K562 (cell line): ENCODE results near the gene UBE2D3. TPM values are rescaled to one million over a fixed set of nuclear protein-coding genes. Genes with fewer than 3 reads are reported as not detected.
A peak's percentile ranks its signal among the peaks of the same experiment; 100 is the strongest.

Source experiments
- CBFB ChIP-seq: sonication (generic); formaldehyde crosslinking; IDR thresholded peaks from 2 replicates; pipeline ENCODE4 v1.4.0; 2020; ENCODE audit warnings: mild to moderate bottlenecking, missing genetic modification reagents
- E2F3 ChIP-seq: fragments of 250-450 bp; sonication (Bioruptor Pico); IDR thresholded peaks from 2 replicates; pipeline ENCODE4 v1.4.0; 2020; ENCODE audit warnings: mild to moderate bottlenecking
- E2F4 ChIP-seq: sonication (generic); formaldehyde crosslinking; IDR thresholded peaks from 2 replicates; pipeline ENCODE4 v1.8.0; 2022; ENCODE audit warnings: mild to moderate bottlenecking, low read depth, missing genetic modification reagents
- ETV6 ChIP-seq, 3 experiments: fragments of 150-350 bp in 1 of 3; sonication (generic) in 1 of 3; formaldehyde crosslinking in 1 of 3; IDR thresholded peaks; 2 replicates each; pipeline versions ENCODE4 v1.6.1 to v1.8.0; 2014 to 2022; ENCODE audit warnings: borderline replicate concordance in 2 of 3, low read depth in 2 of 3, antibody characterized with exemption in 1 of 3, low read length in 1 of 3, mild to moderate bottlenecking in 1 of 3, missing genetic modification reagents in 1 of 3
- GATAD2B ChIP-seq: fragments of 450-650 bp; IDR thresholded peaks from 2 replicates; pipeline ENCODE4 v1.6.1; 2017; ENCODE audit warnings: mild to moderate bottlenecking, borderline replicate concordance
- HIVEP1 ChIP-seq: fragments of 250-450 bp; sonication (Bioruptor Pico); IDR thresholded peaks from 2 replicates; pipeline ENCODE4 v1.4.0; 2020; ENCODE audit warnings: mild to moderate bottlenecking
- IRF2 ChIP-seq: sonication (generic); formaldehyde crosslinking; IDR thresholded peaks from 2 replicates; pipeline ENCODE4 v1.8.1; 2022; ENCODE audit warnings: mild to moderate bottlenecking, missing genetic modification reagents
- JUN ChIP-seq, 2 experiments: sonication (generic) in 1 of 2; formaldehyde crosslinking in 1 of 2; IDR thresholded peaks; 2 replicates each; pipeline versions ENCODE4 v1.6.1 to v1.8.0; 2012 to 2022; ENCODE audit warnings: borderline replicate concordance in 2 of 2, mild to moderate bottlenecking in 2 of 2, improper control_type of control experiment in 1 of 2, low read depth in 1 of 2, low read length in 1 of 2, missing genetic modification reagents in 1 of 2
- MEIS2 ChIP-seq: fragments of 450-650 bp; IDR thresholded peaks from 2 replicates; pipeline ENCODE4 v1.6.1; 2014; ENCODE audit warnings: mild to moderate bottlenecking; ENCODE audit not compliant: partially characterized antibody
- NFIX ChIP-seq: fragments of 250-450 bp; sonication (Bioruptor Pico); IDR thresholded peaks from 2 replicates; pipeline ENCODE4 v1.4.0; 2020; ENCODE audit warnings: low read depth, mild to moderate bottlenecking, moderate library complexity
- NR2F6 ChIP-seq: fragments of 450-650 bp; formaldehyde crosslinking; IDR thresholded peaks from 2 replicates; pipeline ENCODE4 v1.4.0; 2020; ENCODE audit warnings: mild to moderate bottlenecking
- NR3C1 ChIP-seq: sonication (generic); formaldehyde crosslinking; IDR thresholded peaks from 2 replicates; pipeline ENCODE4 v1.8.1; 2022; ENCODE audit warnings: missing genetic modification reagents
- PATZ1 ChIP-seq: fragments of 250-450 bp; sonication (Bioruptor Pico); IDR thresholded peaks from 2 replicates; pipeline ENCODE4 v1.5.0; 2020; ENCODE audit warnings: mild to moderate bottlenecking, borderline replicate concordance
- PURB ChIP-seq: sonication (generic); formaldehyde crosslinking; IDR thresholded peaks from 2 replicates; pipeline ENCODE4 v1.9.0; 2021; ENCODE audit warnings: low read depth, mild to moderate bottlenecking, missing genetic modification reagents
- SPI1 ChIP-seq: IDR thresholded peaks from 2 replicates; pipeline ENCODE4 v1.6.1; 2011; ENCODE audit warnings: low read depth, low read length, control low read depth, borderline replicate concordance
- TEAD2 ChIP-seq: fragments of 450-650 bp; IDR thresholded peaks from 2 replicates; pipeline ENCODE4 v1.6.1; 2016; ENCODE audit warnings: missing genetic modification characterization, control low read depth, missing compliant biosample characterization
- U2AF1 ChIP-seq: fragments of 200-400 bp; formaldehyde crosslinking; optimal IDR thresholded peaks from 2 replicates; pipeline ENCODE3; 2017; ENCODE audit warnings: mild to moderate bottlenecking, low read depth, low read length, moderate library complexity
- ZFX ChIP-seq: sonication (generic); formaldehyde crosslinking; IDR thresholded peaks from 2 replicates; pipeline ENCODE4 v1.8.0; 2022; ENCODE audit warnings: mild to moderate bottlenecking, missing genetic modification reagents, moderate library complexity
- ZKSCAN1 ChIP-seq: fragments of 150-350 bp; IDR thresholded peaks from 2 replicates; pipeline ENCODE4 v1.6.1; 2016; ENCODE audit warnings: low read depth, low read length
- ZNF212 ChIP-seq: fragments of 450-650 bp; formaldehyde crosslinking; IDR thresholded peaks from 2 replicates; pipeline ENCODE4 v1.4.0; 2020; ENCODE audit warnings: mild to moderate bottlenecking
- ZNF436 ChIP-seq: fragments of 250-450, 450-650 bp; sonication (Bioruptor Pico); formaldehyde crosslinking; IDR thresholded peaks from 2 replicates; pipeline ENCODE4 v1.7.0; 2020; ENCODE audit warnings: mild to moderate bottlenecking
- ZNF707 ChIP-seq: fragments of 250-450 bp; sonication (Bioruptor Pico); conservative IDR thresholded peaks from 2 replicates; pipeline ENCODE4 v1.8.0; 2022; ENCODE audit warnings: inconsistent platforms, mild to moderate bottlenecking, moderate library complexity
- ZNF76 ChIP-seq: fragments of 250-450 bp; sonication (Bioruptor Pico); IDR thresholded peaks from 2 replicates; pipeline ENCODE4 v1.4.0; 2020; ENCODE audit warnings: mild to moderate bottlenecking, moderate library complexity, borderline replicate concordance
- polyA plus RNA-seq, 8 experiments: library from polyadenylated mRNA; depleted of rRNA in 4 of 8; stranded (reverse) in 5 of 8; unstranded in 3 of 8; fragments of >200 nt; fragmentation: Nextera tagmentation in 2 of 8; fragmentation: Illumina TruSeq in 1 of 8; extraction: Ambion mirVana in 2 of 8; extraction: Trizol in 1 of 8; gene quantifications; 2 replicates each; pipeline versions ENCODE4 v1.2.1 to v1.2.3, GENCODE V29; 2011 to 2014; ENCODE audit warnings: inconsistent platforms in 1 of 8, missing spikeins in 1 of 8
- total RNA-seq, 7 experiments: library from RNA; depleted of rRNA in 6 of 7; stranded (reverse); fragments of >200 nt in 6 of 7; fragmentation: Illumina TruSeq in 2 of 7; extraction: Trizol in 2 of 7; gene quantifications; 2 replicates each; pipeline versions ENCODE4 v1.2.1 to v1.2.3, GENCODE V29; 2011 to 2021; ENCODE audit warnings: low replicate concordance in 1 of 7
- TF ChIP-seq, protein P1 (sequence below): sonication (generic); formaldehyde crosslinking; IDR thresholded peaks from 2 replicates; pipeline ENCODE4 v1.9.0; 2022; ENCODE audit warnings: mild to moderate bottlenecking, missing genetic modification reagents

UBE2D3 gene
- total and polyA plus RNA-seq, 9 of the 15 experiments (the other 6 are each of a cell fraction or from before 2014, with no cell fraction given), result 191 to 618 (median 292) TPM

DNA sequence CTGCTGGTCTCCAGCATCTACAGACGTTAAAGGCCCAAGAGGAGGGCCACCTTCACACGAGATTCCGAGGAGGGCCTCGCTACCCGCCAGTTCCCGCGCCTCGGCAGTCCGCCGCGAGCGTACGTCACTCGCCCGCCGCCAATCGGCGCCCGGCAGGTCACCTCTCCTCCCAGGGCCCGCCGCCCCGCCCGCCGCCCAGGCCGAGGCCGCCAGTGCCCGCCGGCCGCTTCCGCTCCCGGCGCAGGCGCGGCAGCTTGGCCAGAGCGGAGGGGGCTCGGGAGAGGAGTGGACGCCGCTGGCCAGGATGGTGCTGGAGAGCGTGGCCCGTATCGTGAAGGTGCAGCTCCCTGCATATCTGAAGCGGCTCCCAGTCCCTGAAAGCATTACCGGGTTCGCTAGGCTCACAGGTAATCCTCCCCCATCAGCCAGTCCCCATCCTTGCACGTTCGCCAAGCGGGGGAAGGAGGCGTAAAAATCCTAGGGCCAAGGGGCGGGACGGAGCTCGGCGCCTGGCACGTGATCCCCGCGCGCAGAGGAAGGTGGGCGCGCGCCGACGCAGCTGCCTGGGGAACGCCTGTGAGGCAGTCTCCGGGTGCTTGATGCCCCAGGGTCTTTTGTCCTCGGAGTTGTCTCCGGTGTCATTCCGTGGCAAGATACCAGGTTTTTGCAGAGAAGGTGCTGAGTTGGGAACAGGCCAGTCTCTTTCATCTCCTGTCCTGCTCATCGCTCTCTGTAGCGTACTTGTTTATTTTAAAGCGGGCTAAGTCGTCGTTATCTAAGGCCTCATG, 41.6 kb upstream of the UBE2D3 start, which contains the start of gene CISD2 (continued):
- TF ChIP-seq ZNF436 (CRISPR knock-in tag), result no peak
- TF ChIP-seq, protein P1, sequence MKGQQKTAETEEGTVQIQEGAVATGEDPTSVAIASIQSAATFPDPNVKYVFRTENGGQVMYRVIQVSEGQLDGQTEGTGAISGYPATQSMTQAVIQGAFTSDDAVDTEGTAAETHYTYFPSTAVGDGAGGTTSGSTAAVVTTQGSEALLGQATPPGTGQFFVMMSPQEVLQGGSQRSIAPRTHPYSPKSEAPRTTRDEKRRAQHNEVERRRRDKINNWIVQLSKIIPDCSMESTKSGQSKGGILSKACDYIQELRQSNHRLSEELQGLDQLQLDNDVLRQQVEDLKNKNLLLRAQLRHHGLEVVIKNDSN (CRISPR knock-in tag), result peak; percentile 99
- TF ChIP-seq IRF2 (CRISPR knock-in tag), result no peak
- TF ChIP-seq HIVEP1 (CRISPR knock-in tag), result no peak
- TF ChIP-seq CBFB (CRISPR knock-in tag), result 0 out of 2 replicates have a peak, but pooled peaks have one; percentile 36
- TF ChIP-seq NR2F6 (CRISPR knock-in tag), result no peak
- TF ChIP-seq NFIX (CRISPR knock-in tag), result no peak
- TF ChIP-seq U2AF1, result no peak
- TF ChIP-seq ZNF76 (CRISPR knock-in tag), result no peak
- no peak for TF ChIP-seq ZNF707 (CRISPR knock-in tag)
- TF ChIP-seq GATAD2B, result peak; percentile 86
- TF ChIP-seq JUN (IDR thresholded peaks at IDR 0.05; ENCODE audit: borderline replicate concordance, low read depth, low read length), result peak; percentile 68; the same call in 1 of the 2 replicates
- peak; percentile 27; the same call in 1 of the 2 replicates for TF ChIP-seq JUN (CRISPR knock-in tag; IDR thresholded peaks at IDR 0.05; ENCODE audit: borderline replicate concordance)
- TF ChIP-seq SPI1, result peak; percentile 16; the same call in 1 of the 2 replicates
- peak; percentile 64; the same call in 1 of the 2 replicates for TF ChIP-seq E2F3 (CRISPR knock-in tag)
- TF ChIP-seq MEIS2, result peak; percentile 42
- TF ChIP-seq E2F4 (CRISPR knock-in tag), result peak; percentile 9; the same call in 1 of the 2 replicates
- TF ChIP-seq NR3C1 (CRISPR knock-in tag), result 0 out of 2 replicates have a peak, but pooled peaks have one; percentile 23
- TF ChIP-seq ZFX (CRISPR knock-in tag), result peak; percentile 85
- TF ChIP-seq ETV6 (IDR thresholded peaks at IDR 0.05; ENCODE audit: borderline replicate concordance in 1 of 2, low read depth in 2 of 2, low read length in 1 of 2), result no peak
- TF ChIP-seq ETV6 (CRISPR knock-in tag; IDR thresholded peaks at IDR 0.05; ENCODE audit: borderline replicate concordance), result no peak
- TF ChIP-seq ZNF212, result no peak
- no peak for TF ChIP-seq PURB
- TF ChIP-seq PATZ1 (CRISPR knock-in tag), result no peak
- no peak for TF ChIP-seq TEAD2 (tag)
- no peak; the same call in 1 of the 2 replicates for TF ChIP-seq ZKSCAN1
